Measurements from ENCODE around the gene SART1. TPM values are rescaled to one million over a fixed set of nuclear protein-coding genes. Genes with fewer than 3 reads are reported as not detected.
A peak's percentile ranks its signal among the peaks of the same experiment; 100 is the strongest.

SART1 gene
- total and polyA plus RNA-seq, 4 donors: 31.4 to 145 (median 48.3) TPM

DNA sequence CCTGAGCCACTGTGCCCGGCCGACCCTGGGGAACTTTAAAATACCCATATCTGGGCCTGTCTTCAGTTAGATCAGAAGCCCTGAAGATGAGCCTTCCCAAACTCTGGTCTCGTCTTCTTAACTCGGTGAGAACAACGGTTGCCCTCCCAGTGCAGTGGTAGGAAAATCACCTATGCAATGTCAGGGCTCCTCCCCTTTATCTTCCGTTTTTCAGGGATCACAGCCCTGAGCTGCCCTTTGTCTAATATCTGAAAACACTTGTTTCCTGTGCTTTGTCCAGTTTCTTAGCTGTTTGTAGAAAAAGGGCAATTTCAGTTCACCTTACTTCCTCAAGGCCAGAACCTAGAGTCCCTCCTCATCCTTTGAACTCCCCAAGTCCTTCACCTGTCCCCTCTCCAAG lies 32.9 kb upstream of the SART1 start:
- H3K36me3 ChIP-seq (ENCODE audit: control insufficient read depth in 4 of 4, insufficient read depth in 4 of 4, low read length in 4 of 4): peaks cover 0 to 3% (median 1%) of the 10 kb centered on the region in 4 donors
- H3K4me1 ChIP-seq (ENCODE audit: control insufficient read depth in 5 of 5, insufficient read depth in 5 of 5, low read length in 5 of 5): peaks cover 0 to 6% (median 0%) of the 10 kb centered on the region in 5 donors
- ATAC-seq (ENCODE audit: insufficient read depth, low FRiP score): no peak
- no peaks in the 10 kb centered on the region for H3K9me3 ChIP-seq (ENCODE audit: control insufficient read depth in 4 of 4, insufficient read depth in 3 of 4, low read length in 3 of 4)
- WGBS, 2 donors: 39 to 56% methylated on average over 6 of the region's 6 CpGs
- no peak overlapping the region for H3K27ac ChIP-seq (ENCODE audit: low read depth in 1 of 2, low read length in 1 of 2)
- no peaks in the 10 kb centered on the region for H3K27me3 ChIP-seq (ENCODE audit: control insufficient read depth in 3 of 3, insufficient read depth in 3 of 3, low read length in 2 of 3)
- H3K4me3 ChIP-seq: no peak overlapping the region
- TF ChIP-seq, protein P1, sequence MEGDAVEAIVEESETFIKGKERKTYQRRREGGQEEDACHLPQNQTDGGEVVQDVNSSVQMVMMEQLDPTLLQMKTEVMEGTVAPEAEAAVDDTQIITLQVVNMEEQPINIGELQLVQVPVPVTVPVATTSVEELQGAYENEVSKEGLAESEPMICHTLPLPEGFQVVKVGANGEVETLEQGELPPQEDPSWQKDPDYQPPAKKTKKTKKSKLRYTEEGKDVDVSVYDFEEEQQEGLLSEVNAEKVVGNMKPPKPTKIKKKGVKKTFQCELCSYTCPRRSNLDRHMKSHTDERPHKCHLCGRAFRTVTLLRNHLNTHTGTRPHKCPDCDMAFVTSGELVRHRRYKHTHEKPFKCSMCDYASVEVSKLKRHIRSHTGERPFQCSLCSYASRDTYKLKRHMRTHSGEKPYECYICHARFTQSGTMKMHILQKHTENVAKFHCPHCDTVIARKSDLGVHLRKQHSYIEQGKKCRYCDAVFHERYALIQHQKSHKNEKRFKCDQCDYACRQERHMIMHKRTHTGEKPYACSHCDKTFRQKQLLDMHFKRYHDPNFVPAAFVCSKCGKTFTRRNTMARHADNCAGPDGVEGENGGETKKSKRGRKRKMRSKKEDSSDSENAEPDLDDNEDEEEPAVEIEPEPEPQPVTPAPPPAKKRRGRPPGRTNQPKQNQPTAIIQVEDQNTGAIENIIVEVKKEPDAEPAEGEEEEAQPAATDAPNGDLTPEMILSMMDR (IDR thresholded peaks at IDR 0.05; ENCODE audit: control extremely low read depth, extremely low read depth): no peak
- no peak overlapping the region for H3K9ac ChIP-seq (ENCODE audit: insufficient read depth in 1 of 2, low read length in 2 of 2)
- DNase-seq: no peak

DNA sequence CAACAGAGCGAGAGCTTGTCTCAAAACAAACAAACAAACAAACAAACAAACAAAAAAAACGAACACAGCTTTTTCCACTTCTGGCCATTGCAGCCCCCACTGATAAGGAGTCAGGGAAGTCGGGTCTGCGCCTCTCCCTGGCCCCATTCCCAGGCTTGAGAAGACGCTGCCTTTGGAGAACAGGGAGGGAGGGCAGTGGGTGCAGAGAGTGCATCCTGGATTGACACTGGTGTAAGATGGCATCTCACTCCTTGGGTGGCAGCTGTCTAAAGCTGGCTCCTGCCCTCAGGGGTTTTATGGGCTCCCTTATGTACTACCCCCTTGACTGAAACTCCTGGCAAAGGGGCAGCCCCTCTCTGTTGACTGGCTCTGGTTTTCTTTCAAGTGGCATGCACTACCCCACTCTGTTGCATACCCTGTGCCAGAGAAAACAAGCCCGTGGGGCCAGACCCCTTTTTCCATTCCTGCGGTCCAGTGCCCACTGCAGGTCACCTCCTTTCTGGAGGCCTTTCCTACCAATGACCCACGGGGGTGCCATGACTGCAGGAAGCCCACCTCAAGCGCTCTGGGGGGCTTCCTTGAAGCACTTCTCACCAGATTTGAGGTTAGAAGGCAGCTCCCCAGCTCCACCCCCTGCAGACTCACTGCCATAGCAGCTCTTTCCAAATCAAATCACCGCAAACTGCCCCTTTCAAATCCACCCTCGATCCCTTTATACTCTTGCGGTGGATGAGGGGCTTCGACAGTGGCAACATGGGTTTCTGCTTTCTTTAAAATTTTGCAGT lies 29.6 kb upstream of the SART1 start:
- DNase-seq: no peak
- H3K27me3 ChIP-seq (ENCODE audit: control insufficient read depth in 3 of 3, insufficient read depth in 3 of 3, low read length in 2 of 3): no peaks in the 10 kb centered on the region
- no peaks in the 10 kb centered on the region for H3K9me3 ChIP-seq (ENCODE audit: control insufficient read depth in 4 of 4, insufficient read depth in 3 of 4, low read length in 3 of 4)
- peaks cover 0 to 12% (median 0%) of the 10 kb centered on the region in 5 donors for H3K4me1 ChIP-seq (ENCODE audit: control insufficient read depth in 5 of 5, insufficient read depth in 5 of 5, low read length in 5 of 5)
- TF ChIP-seq, protein P1 (IDR thresholded peaks at IDR 0.05; ENCODE audit: control extremely low read depth, extremely low read depth): no peak
- H3K4me3 ChIP-seq: no peak overlapping the region
- no peak overlapping the region for H3K27ac ChIP-seq (ENCODE audit: low read depth in 1 of 2, low read length in 1 of 2)
- WGBS, 2 donors: 56 to 67% methylated on average over 13 of the region's 13 CpGs
- H3K9ac ChIP-seq (ENCODE audit: insufficient read depth in 1 of 2, low read length in 2 of 2): no peak overlapping the region
- ATAC-seq (ENCODE audit: insufficient read depth, low FRiP score): no peak
- no peaks in the 10 kb centered on the region for H3K36me3 ChIP-seq (ENCODE audit: control insufficient read depth in 4 of 4, insufficient read depth in 4 of 4, low read length in 4 of 4)

- Histone ChIP-seq H3K9me3 (ENCODE audit: control insufficient read depth in 4 of 4, insufficient read depth in 3 of 4, low read length in 3 of 4) (no peaks in the 10 kb centered on the region), H3K4me3 (no peak overlapping the region), H3K9ac (ENCODE audit: insufficient read depth in 1 of 2, low read length in 2 of 2) (no peak overlapping the region), H3K27ac (ENCODE audit: low read depth in 1 of 2, low read length in 1 of 2) (no peak overlapping the region), H3K27me3 (ENCODE audit: control insufficient read depth in 3 of 3, insufficient read depth in 3 of 3, low read length in 2 of 3) (no peaks in the 10 kb centered on the region), H3K4me1 (ENCODE audit: control insufficient read depth in 5 of 5, insufficient read depth in 5 of 5, low read length in 5 of 5) (peaks cover 0 to 12% (median 0%) of the 10 kb centered on the region in 5 donors), H3K36me3 (ENCODE audit: control insufficient read depth in 4 of 4, insufficient read depth in 4 of 4, low read length in 4 of 4) (no peaks in the 10 kb centered on the region)
- TF ChIP-seq, protein P1 (IDR thresholded peaks at IDR 0.05; ENCODE audit: control extremely low read depth, extremely low read depth): no peak
- ATAC-seq (ENCODE audit: insufficient read depth, low FRiP score) (no peak), DNase-seq (peak in 1 of 3 donors; percentile 45)
- WGBS, 2 donors: 38 to 56% methylated on average over 9 of the region's 9 CpGs
Measured at GRCh38 chr11:65932558-65932919, 29.0 kb upstream of the SART1 start.
